NCI-H526 treated with DMSO at 0.1 percent for 48 hours (cell line): ENCODE measurements around the gene DCT.
A peak's percentile ranks its signal among the peaks of the same experiment; 100 is the strongest.
"Not testable (repeated sequence)": the region's sequence is repeated elsewhere in the genome, so short reads cannot be mapped to it uniquely, and the experiment has no call there.

Experiments
- DNase-seq: peaks from one replicate; lab custom pipeline; 2025; lab: John Stamatoyannopoulos, UW

DCT gene

DNA sequence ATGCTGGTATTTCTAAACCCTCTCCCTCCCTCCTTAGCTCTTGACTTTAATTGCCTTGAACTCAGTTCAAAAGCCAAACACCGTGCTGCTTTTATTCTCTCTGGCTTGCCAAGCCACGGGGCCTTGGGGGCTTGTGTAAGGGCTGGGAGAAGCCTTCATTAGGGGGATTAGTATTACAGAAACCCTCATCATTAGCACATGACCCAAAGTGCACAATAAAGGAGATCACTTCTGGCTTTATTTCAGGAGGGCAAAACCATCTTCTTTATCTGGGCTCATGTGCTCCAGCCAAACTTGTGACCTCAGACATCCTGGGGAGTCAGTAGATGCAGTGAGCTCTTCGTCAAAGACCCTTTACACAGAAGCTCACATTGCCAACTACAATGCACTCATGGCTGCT lies at the start of gene DCT:
Gene DCT (minus strand): TSS at position 67 of the 400 bp plus-strand sequence. CDS start 427 bp downstream, outside the sequence.
- no peak for DNase-seq

DNA sequence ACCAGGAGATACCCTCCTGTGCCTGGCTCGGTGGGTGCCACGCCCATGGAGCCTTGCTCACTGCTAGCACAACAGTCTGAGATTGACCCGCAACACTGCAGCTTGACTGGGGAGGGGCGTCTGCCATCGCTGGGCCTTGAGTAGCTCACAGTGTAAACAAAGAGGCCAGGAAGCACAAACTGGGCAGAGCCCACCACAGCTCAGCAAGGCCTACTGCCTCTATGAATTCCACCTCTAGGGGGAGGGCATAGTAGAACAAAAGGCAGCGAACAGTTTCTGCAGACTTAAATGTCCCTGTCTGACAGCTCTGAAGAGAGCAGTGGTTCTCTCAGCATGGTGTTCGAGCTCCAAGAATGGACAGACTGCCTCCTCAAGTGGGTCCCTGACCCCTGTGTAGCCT lies 47.5 kb upstream of the DCT start:
- DNase-seq, result not testable (repeated sequence)

DNA sequence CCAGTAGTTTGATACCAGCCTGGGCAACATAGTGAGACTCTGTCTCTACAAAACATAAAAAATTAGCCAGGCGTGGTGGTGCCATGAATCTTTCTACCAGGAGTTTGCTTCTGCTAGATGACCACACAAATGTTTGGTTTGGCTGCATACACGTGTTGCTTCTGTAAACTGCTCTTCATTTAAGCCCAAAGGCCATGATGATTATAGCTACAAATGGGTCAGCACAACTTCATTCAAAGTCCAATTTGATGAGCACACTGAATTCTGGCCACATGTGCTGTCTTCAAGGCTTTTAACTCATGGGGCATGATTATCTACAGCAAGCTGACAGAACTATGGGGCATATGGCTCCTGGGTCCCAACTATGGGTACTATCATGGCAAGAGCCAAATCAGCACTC lies 46.3 kb upstream of the DCT start:
- DNase-seq, result no peak

DNA sequence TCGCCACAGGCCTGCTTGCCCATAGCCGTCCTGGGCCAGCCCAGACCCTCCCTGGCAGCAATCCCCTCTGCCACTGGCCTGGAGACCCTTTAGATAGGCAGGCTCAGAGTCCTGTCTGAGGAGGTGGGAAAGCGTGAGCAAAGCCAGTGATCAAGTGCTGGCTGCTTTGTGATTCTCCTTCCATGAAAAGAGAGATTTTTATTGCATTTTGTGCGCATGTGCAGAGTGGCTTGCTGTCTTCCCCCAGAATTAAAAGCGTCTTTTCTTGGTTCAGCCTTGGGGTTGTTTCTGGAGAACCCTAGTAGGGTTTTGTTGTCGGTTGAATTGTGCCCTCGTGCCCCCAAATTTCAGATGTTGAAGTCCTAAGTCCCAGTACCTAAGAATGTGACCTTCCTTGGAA lies 44.9 kb upstream of the DCT start:
- no peak for DNase-seq

DNA sequence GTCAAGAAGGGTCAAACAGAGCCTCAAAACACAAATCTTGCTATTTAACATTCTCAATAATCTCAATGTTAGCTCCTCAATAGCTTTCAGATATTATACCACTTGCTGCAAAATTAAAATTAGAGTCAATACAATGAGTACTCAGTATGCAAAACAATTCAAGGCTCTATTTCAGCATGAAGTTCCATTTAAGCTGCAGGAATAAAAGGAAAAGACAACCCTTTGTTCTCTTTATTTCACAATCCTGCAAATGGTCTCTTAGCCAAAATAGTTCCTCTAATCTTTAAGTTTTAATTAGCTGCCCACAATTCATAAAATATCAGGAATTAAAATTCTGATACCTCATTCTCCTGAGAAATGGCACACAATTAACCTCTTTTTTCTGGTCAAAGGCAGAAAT lies 40.5 kb upstream of the DCT start:
- peak; percentile 36 for DNase-seq

DNA sequence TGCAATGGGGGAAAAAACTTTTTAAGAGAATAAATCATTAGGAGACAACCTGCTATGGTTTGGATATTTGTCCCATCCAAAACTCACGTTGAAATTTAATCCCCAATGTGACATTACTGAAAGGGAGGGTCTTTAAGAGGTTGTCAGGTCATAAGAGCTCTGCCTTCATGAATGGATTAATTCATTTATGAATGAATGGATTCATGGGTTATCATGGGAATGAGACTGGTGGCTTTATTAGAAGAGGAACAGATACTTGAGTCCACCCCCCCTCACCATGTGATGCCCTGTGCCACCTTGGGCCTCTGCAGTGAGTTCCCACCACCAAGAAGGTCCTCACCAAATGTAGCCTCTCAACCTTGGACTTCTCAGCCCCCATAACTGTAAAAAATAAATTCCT lies 37.0 kb upstream of the DCT start:
- DNase-seq, result no peak

DNA sequence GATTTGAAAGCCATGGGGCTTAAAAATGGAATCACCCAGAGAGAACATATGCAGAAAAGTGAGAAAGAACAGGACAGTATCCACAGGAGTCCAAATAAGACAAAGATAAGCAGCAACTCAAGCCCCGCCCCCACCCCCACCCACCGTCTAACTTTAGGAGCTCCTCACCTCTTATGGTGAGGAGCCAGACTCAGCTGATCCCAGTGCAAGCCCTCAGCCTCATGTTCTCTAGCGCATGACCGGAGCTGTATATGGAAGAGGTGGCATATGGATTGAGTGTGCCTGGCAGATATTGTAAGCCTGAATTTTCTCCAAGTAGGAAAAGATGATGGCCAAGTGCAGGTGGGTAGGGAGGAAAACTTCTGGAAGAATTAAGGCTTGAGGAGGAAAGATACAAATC lies 36.4 kb upstream of the DCT start:
- DNase-seq, result no peak

DNA sequence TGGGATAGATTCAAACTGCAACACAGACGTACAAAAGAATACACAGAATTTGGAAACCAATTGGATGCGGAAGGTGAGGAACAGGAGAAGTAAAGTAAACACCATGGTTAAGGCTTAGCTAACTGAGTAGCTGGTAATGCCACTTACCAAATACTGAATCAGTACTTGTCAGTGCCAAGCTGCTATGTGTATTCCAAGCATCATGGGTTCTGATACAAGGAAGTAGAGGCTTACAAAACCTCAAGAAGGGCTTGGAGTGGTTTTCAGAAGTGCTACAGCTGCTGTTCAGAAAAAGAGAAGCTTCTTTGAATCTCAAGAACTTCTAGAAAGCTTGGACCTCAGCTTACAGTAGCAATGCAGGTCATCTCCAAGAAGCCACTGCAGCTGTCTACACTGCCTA lies 35.9 kb upstream of the DCT start:
- DNase-seq, result no peak

DNA sequence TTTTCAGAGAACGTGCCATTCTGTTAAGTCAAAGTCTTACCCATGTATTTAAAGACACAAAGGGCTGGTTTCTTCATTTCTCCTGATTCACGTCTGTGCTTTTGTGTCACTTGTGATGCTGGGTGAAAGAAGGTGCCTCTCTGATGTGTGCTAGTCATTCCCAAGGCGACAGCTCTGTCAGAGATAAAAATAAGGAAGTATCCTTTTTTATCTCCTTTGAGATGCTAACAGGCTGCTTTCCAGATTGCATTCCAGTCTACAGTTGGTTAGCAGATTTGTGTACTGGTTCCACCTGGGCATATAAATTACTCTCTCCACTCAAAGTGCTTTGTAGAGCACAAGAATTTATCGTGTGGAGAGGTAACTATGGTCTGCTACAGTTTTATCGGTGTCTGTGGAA lies 33.5 kb upstream of the DCT start:
- DNase-seq, result no peak

DNA sequence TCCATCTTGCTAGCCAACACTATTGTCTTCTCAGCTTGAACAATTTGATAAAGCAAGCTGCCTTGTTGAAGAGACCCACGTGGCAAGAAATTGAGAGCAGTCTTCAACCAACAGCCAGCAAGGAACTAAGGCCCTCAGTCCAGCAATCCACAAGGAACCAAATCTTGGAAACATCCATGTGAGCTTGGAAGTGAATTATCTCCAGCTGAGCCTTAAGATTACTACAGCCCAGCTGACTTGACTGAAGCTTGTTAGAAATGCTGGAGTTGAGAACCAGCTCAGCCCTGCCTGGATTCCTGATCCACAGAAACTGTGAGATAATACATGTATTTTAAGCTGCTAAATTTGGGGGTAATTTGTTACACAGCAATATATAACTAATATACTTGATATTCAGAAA lies 26.2 kb upstream of the DCT start:
- no peak for DNase-seq

DNA sequence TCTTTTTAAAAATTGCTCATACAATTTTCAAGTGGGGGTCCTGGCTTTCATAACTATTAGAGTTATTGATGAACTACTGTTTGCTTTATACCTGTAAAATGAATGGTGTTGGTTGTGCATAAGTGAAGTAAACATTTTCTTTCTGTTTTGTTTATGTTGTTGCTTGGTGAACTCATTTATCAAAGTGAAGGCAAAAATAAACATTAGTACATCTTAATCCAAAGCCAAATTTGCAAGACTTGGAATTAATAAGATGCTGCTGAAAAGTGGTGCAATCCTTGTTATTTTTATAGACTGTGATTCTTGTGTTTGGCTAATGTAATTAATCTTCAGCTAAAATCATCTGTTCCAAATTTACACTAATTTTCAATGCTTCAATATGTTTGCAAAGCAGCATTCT lies 24.4 kb upstream of the DCT start:
- DNase-seq, result no peak

DNA sequence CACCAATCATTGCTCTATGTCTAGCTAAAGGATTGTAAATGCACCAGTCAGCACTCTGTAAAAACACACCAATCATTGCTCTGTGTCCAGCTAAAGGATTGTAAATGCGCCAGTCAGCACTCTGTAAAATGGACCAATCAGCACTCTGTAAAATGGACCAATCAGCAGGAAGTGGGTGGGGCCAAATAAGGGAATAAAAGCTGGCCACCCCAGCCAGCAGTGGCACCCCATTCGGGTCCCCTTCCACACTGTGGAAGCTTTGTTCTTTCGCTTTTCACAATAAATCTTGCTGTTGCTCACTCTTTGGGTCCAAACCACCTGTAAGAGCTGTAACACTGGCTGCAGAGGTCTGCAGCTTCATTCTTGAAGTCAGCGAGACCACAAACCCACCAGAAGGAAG lies 19.3 kb upstream of the DCT start:
- not testable (repeated sequence) for DNase-seq

DNA sequence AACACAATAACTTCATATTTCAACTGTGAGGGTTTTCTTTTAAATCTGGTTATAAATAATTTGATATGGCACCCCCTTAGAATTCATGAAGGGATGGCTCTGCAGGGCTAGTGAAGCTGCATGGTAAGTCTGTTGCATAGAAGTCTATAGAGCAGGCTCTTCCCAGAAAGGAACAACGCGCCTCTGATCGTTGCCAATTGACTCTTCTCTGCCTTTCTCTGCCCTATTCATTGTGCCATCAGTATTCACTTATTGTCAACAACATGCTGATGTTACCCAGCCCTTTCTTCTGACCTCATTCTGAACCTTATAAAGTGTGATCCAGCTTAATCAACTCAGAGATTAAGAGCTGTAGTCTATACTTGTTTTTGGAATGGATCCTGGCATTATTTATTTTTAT lies 16.3 kb upstream of the DCT start:
- DNase-seq, result no peak

DNA sequence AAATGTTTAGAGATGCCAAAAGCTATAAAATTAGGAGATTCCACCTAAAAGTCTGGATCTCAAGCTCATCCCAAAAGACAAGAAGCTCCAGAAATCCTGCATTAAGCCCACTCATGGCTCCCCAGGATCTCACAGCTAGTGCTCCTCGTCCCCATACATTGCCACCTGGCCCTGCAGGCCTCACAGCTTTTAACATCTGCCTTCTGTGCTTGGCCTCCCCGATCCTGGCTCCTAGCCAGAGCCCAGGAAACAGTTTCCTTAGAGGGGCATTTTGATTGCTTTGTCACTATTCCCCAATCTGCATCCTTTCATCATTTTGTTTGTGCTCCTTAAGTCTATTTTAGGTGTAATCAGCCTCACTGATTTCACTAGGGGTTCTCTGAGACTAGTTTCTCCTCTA lies 14.5 kb upstream of the DCT start:
- no peak for DNase-seq

DNA sequence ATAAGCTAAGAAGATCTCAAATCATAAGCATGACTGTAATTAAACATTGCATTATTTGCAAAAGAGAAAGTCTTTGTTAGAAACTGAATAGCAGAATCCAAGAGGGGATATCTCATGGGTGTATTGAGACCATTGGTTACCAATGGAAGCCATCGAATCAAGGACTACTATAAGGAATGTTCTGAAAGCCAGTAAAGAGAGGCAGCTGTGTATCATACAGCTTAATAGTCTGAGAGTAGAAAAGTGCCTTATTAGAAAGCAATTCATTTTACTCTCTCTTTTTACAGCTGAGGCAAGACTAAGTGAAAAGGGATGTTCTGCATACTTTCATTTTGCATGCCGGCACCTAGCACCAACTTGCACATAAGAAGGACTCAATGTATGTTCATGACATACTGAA lies 7.6 kb upstream of the DCT start:
- no peak for DNase-seq

DNA sequence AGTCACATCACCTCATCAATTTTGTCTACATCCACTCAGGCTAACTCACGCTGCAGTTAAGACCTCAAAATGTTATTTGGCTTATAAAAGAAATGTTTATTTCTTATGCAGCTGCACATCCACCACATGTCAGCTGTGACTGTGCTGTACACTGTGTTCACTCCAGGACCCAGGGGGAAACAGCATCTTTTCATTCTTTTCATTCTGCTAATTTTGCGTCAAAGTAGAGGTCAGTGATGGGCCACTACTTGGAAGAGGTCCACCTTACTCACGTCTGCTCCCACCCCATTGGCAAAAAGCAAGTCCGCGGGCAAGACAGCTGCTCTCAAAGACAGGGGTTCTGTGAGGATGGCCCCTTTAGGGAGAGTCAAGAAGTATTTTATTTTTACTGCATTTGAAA lies 4.5 kb upstream of the DCT start:
- DNase-seq, result no peak

DNA sequence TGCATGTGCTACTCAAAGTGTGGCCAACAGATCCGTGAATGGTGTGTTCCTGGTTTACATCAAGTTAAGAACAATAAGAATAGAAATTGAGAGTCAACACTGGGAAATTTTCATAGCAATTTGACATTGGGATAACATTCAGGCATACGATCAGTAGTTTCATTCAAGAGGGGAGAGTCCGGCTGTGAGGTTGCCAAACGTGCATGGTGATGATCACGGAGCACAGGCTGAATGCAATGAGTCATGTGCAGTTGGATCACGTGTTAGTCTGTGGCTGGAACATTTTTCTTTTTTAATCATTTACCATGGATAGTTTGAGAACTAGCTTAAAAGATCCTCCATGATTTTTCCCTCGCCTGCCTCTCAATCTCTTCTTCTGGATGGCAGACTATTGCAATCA lies 2.5 kb upstream of the DCT start:
- no peak for DNase-seq

DNA sequence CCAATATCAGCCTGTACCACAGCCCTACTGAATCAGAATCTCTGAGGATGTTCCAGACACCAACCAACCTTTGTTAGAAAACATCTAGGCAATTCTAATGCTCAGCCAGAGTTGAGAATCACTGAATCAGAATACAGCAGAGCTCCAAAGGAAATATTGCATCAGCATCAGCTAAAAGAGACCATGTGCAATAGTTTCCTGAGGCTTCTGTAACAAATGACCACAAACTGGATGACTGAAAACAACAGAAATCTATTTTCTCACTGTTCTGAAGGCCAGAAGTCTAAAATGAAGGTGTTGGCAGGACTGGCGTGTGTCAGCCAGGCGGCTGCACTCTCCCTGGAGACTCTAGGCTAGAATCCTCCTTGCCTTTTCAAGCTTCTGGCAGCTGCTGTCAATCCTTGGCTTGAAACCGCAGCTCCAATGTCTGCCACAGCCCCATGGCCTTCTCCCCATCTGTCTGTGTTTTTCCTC lies 1.2 kb upstream of the DCT start:
- no peak for DNase-seq

DNA sequence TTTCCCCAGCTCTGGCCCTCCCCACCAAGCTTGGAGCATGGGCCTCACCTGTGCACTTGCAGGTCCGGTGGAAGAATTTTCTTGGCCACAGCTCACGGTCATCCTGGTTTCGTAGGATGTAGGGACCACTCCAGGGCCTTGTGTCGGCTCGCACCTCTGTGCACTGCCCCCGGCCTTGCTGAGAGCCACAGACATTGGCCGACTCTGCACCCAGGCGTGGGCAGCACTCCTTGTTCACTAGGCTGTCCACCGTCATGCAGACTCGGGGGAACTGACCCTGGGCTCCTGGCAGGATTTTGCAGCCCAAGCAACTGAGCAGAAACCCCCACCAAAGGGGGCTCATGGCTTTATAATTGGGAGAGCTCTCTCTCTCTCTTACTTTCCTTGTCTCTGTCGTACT lies 569 bp downstream of the DCT start:
- DNase-seq, result no peak

DNA sequence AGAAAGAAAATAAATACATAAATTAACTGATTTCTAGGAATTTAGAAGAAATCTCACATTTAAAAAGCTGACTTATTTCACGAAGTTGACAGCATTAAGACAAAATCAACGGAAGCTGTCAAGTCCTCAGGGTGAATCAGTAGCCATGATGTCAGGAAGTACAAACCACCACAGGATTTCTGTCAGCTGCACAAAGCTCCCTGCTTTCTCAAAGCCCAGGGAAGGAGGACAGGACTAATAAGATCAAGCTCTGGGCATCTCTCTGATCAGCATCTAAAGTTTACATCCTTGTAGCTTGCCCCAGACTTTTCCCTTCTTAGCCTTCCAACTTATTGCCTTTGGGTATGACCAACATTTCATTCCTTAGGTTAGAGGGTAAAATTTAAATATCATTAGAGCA lies 9.4 kb downstream of the DCT start:
- DNase-seq, result no peak

DNA sequence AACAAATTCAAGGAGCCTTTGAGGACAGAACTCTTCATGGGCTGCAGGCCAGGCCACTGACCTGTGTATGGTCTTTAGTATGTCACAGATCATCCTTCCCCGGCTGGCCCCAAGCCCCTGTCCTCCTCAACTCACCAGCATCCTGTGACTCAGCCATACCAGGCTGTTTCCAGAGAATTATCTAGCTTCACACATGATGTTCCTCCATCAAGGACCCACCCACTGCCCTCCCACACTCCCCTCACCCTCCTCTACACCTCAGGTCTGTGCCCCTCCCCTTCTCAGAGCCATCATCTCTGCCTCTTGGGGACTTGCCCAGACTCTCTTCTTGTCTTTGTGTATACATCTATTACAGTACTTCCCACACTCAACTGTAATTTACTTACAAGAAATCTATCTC lies 14.7 kb downstream of the DCT start:
- no peak for DNase-seq

DNA sequence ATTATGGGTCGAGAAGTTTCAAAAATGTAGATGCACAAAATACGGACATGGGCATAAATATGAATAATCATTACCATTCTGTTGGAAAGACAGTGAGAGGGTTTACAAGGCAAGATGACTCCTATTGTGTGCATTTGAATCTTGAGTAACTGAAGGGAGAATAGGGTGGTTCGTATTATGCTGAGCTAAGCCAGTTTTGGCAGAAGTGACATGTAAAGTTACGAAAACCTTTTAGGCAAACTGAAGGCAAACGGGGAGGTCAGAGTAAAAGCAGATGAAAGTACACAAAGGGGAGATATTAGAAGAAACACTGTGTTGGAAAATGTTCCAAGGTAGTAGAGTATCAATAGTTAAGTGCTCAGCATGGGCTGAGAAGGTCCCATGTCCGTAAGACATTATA lies 16.8 kb downstream of the DCT start:
- no peak for DNase-seq

DNA sequence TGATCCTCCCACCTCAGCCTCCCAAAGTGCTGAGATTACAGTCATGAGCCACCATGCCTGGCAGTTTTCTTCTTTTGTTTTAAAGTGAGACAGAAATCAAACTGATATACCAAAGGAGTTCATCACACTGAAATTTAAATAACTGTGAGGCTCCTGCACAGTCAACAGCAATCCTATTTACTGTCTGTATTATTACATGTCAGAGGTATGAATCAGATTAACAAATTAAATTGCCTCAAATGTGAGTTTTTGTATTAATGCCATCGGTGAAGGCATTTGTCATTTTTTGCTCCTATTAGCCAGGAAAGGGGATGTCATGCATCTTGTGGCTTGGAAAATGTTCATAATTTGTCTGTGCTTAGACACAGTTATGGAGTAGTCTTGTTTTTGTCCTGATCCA lies 20.4 kb downstream of the DCT start:
- DNase-seq, result no peak

DNA sequence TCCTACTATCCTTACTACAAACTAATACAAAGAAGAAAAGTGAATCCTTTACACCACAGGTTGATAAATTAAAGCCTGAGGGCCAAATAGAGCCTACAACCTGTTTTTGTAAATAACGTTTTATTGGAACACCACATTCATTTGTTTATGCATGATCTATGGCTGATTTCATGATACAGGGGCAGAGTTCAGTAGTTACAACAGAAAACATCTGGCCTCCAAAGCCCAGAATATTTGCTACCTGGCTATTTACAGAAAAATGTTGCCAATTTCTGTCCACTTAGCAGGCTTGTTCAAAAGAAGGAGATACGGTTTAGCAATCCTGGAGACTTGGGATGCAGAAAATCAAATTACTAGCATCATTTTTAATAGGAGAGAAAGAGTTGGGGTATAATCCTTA lies 24.1 kb downstream of the DCT start:
- peak; percentile 55 for DNase-seq

DNA sequence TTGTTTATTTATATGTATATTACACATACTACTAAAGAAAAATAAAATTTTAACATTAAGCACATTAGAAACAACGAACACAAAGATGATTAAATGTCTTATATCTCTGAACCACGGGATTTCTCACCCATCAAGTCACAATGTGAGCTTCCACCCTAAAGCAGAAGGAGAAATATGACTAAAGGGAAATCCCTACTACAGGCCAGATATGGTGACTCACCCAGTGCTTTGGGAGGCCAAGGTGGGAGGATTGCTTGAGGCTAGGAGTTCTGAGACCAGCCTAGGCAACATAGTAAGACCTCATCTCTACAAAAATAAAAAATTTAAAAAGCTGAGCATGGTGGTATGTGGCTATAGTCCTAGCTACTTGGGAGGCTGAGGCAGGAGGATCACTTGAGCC lies 24.6 kb downstream of the DCT start:
- DNase-seq, result no peak
